DND-41 (cell line): ENCODE data around the gene ARHGEF39.

Experiments used
- ATAC-seq: fragments of 200-7000 bp; cut with Tn5 transposase; 3 replicates; pipeline ENCODE4 v1.9.1; 2021; ENCODE audit warnings: low read depth; ENCODE audit not compliant: insufficient read depth
- DNase-seq: peaks from one replicate; pipeline ENCODE4 v3.0.0-alpha.2; 2020
- H2AFZ ChIP-seq: 2 replicates; pipeline ENCODE4 v1.6.0; 2012; ENCODE audit warnings: low read depth, low read length
- H3K27ac ChIP-seq: 2 replicates; pipeline ENCODE4 v1.5.1; 2012; ENCODE audit warnings: low read length, inconsistent platforms
- H3K27me3 ChIP-seq: fragments of 200-600 bp; sonication (generic); 2 replicates; pipeline ENCODE4 v1.6.0; 2012; ENCODE audit warnings: low read length, mild to moderate bottlenecking, inconsistent platforms; ENCODE audit not compliant: insufficient read depth, poor library complexity
- H3K36me3 ChIP-seq: 2 replicates; pipeline ENCODE4 v1.5.1; 2012; ENCODE audit warnings: low read length, inconsistent platforms; ENCODE audit not compliant: insufficient read depth
- H3K4me1 ChIP-seq: 2 replicates; pipeline ENCODE4 v1.5.1; 2012; ENCODE audit warnings: mild to moderate bottlenecking, low read length; ENCODE audit not compliant: insufficient read depth
- H3K4me2 ChIP-seq: 2 replicates; pipeline ENCODE4 v1.6.0; 2012; ENCODE audit warnings: mild to moderate bottlenecking, moderate library complexity, low read length, inconsistent platforms; ENCODE audit not compliant: insufficient read depth
- H3K4me3 ChIP-seq, 2 experiments: fragments of 200-600 bp in 1 of 2; shearing (Covaris generic) in 1 of 2; 2 replicates each; pipeline ENCODE4 v1.5.1; 2012 to 2016; ENCODE audit warnings: inconsistent platforms in 2 of 2, low read length in 2 of 2, mild to moderate bottlenecking in 2 of 2, low read depth in 1 of 2, moderate library complexity in 1 of 2
- H3K79me2 ChIP-seq: 2 replicates; pipeline ENCODE4 v1.6.0; 2012; ENCODE audit warnings: low read length, inconsistent platforms; ENCODE audit not compliant: insufficient read depth
- H3K9ac ChIP-seq: 2 replicates; pipeline ENCODE4 v1.6.0; 2012; ENCODE audit warnings: low read depth, mild to moderate bottlenecking, inconsistent platforms, low read length, moderate library complexity
- H3K9me3 ChIP-seq: 2 replicates; pipeline ENCODE4 v1.5.1; 2012; ENCODE audit warnings: low read length, moderate library complexity, mild to moderate bottlenecking, inconsistent platforms; ENCODE audit not compliant: insufficient read depth, severe bottlenecking
- H4K20me1 ChIP-seq: 2 replicates; pipeline ENCODE4 v1.6.0; 2012; ENCODE audit warnings: low read length; ENCODE audit not compliant: insufficient read depth
- EZH2 ChIP-seq: IDR thresholded peaks from 3 replicates; pipeline ENCODE4 v1.6.1; 2012; ENCODE audit warnings: borderline replicate concordance, low read depth, mild to moderate bottlenecking, moderate library complexity, low read length, inconsistent platforms; ENCODE audit not compliant: severe bottlenecking
- TF ChIP-seq, protein P1 (sequence below): IDR thresholded peaks from 2 replicates; pipeline ENCODE4 v1.5.1; 2012; ENCODE audit warnings: borderline replicate concordance, low read length, moderate library complexity, mild to moderate bottlenecking; ENCODE audit not compliant: poor library complexity, severe bottlenecking; ENCODE audit errors: extremely low read depth

ARHGEF39 gene, protein sequence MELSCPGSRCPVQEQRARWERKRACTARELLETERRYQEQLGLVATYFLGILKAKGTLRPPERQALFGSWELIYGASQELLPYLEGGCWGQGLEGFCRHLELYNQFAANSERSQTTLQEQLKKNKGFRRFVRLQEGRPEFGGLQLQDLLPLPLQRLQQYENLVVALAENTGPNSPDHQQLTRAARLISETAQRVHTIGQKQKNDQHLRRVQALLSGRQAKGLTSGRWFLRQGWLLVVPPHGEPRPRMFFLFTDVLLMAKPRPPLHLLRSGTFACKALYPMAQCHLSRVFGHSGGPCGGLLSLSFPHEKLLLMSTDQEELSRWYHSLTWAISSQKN

DNA sequence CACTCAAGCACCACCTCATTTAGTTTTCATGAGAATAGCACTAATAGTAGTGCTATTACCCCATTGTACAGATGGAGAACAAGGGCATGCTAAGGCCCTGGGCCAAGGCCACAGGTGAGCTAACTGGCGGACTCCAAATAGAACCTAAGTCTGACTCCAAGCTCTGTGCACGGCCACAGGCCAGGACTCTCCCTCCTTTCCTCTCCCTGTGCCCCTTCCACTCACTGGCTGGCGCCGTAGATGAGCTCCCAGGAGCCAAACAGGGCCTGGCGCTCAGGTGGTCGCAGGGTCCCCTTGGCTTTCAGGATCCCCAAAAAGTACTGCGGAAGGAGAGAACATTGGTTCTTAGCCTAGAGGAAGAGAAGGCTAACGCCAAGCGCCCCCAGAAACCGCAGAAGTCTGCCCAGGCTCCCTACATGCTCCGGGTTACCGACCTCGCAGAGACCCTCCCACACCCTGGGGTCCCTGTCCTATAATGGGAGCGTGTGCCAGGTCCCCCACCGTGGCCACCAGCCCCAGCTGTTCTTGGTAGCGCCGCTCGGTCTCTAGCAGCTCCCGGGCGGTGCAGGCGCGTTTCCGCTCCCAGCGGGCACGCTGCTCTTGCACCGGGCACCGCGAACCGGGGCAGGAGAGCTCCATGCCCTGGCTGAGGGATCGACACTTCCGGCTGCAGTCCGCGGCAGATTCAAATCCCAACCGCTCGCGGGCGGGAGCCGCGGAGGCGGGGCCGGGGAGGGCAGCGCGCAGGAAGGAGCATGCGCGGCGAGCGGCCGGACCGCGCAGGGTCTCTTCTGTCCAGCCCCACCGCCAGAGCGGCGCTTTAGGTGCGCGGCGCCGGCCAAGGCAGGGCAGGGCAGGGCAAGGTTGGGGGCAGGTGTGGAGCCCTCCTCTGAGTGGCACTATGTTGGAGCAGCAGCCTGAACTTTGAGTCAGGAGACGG, at the start of gene ARHGEF39:
TSS of gene ARHGEF39 (minus strand) at position 665 of the 940 bp plus-strand sequence. CDS start at position 639, 26 bp downstream.
- TF ChIP-seq EZH2 = no peak
- TF ChIP-seq, protein P1, sequence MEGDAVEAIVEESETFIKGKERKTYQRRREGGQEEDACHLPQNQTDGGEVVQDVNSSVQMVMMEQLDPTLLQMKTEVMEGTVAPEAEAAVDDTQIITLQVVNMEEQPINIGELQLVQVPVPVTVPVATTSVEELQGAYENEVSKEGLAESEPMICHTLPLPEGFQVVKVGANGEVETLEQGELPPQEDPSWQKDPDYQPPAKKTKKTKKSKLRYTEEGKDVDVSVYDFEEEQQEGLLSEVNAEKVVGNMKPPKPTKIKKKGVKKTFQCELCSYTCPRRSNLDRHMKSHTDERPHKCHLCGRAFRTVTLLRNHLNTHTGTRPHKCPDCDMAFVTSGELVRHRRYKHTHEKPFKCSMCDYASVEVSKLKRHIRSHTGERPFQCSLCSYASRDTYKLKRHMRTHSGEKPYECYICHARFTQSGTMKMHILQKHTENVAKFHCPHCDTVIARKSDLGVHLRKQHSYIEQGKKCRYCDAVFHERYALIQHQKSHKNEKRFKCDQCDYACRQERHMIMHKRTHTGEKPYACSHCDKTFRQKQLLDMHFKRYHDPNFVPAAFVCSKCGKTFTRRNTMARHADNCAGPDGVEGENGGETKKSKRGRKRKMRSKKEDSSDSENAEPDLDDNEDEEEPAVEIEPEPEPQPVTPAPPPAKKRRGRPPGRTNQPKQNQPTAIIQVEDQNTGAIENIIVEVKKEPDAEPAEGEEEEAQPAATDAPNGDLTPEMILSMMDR = peak; percentile 13
- no peaks in the 10 kb centered on the region for H3K9me3 ChIP-seq

DNA sequence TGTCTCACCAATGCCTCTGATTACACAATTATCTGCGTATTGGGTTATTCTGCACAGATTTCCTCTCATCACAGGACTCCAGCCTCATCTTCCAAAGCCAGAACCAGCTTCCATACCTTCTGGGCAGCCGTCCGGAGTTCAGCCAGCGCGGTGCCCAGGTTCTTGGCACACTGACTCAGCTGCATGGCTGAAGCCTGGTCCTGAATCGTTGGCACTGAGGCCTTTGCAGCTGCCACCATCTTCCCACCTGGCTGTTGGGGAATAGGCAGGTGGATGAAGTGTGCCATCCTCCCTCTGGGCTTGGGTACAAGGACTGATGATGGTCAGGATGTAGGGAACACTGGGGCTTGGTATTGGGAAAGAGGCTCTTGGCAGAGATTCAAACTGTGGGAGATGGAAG, 49.1 kb upstream of the ARHGEF39 start:
- TF ChIP-seq EZH2 = no peak
- TF ChIP-seq, protein P1 = no peak
- Histone ChIP-seq H3K4me1 (no peaks in the 10 kb centered on the region), H3K9me3 (no peaks in the 10 kb centered on the region), H3K79me2 (no peaks in the 10 kb centered on the region), H3K27ac (no peak overlapping the region), H3K36me3 (peaks cover 89% of the 10 kb centered on the region), H3K9ac (no peak overlapping the region), H3K27me3 (no peaks in the 10 kb centered on the region), H2AFZ (no peak overlapping the region), H3K4me2 (no peak overlapping the region), H3K4me3 (no peak overlapping the region), H4K20me1 (peaks cover 4% of the 10 kb centered on the region; the same call in 1 of the 2 replicates)
- DNase-seq (no peak), ATAC-seq (no peak)

More for the DNA sequence above, at the start of gene ARHGEF39:
- Histone ChIP-seq H3K36me3 (peaks cover 34% of the 10 kb centered on the region), H3K27ac (peak within 1 kb of the TSS; percentile 97), H3K4me3 (peak within 1 kb of the TSS; percentile 37 to 78; a peak in 3 of 4 replicates), H2AFZ (peak within 1 kb of the TSS; percentile 94), H3K4me1 (peaks cover 74% of the 10 kb centered on the region), H3K9ac (peak within 1 kb of the TSS; percentile 78), H3K27me3 (no peaks in the 10 kb centered on the region), H3K79me2 (peaks cover 41% of the 10 kb centered on the region), H4K20me1 (peaks cover 3% of the 10 kb centered on the region; the same call in 1 of the 2 replicates), H3K4me2 (peak within 1 kb of the TSS; percentile 78)
- DNase-seq = peak; percentile 84
- peak; percentile 86 for ATAC-seq

DNA sequence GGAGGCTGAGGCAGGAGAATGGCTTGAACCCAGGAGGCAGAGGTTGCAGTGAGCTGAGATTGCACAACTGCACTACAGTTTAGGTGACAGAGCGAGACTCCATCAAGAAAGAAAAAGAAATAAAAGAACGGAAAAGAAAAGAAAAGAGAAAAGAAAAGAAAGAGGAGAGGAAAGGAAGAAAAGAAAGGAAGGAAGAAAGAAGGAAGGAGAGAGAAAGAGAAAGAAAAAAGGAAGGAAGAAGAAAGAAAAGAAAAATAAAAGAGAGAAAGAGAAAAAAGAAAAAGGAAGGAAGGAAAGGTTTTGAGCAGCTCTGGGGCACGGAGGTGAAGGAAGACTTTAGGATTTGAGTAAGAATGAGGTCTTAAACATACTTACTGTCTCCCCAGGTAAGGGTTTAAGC, 48.6 kb upstream of the ARHGEF39 start:
- no peaks in the 10 kb centered on the region for H3K9me3 ChIP-seq
- no peak overlapping the region for H2AFZ ChIP-seq
- H3K27me3 ChIP-seq = no peaks in the 10 kb centered on the region
- TF ChIP-seq EZH2 = no peak
- TF ChIP-seq, protein P1 = no peak
- H3K36me3 ChIP-seq = peaks cover 86% of the 10 kb centered on the region
- H4K20me1 ChIP-seq = peaks cover 4% of the 10 kb centered on the region; the same call in 1 of the 2 replicates
- H3K9ac ChIP-seq = no peak overlapping the region
- no peak for ATAC-seq
- no peaks in the 10 kb centered on the region for H3K79me2 ChIP-seq
- H3K4me1 ChIP-seq = no peaks in the 10 kb centered on the region
- no peak overlapping the region for H3K27ac ChIP-seq
- H3K4me2 ChIP-seq = no peak overlapping the region
- H3K4me3 ChIP-seq = no peak overlapping the region
- no peak for DNase-seq
